Nephron (organoid): ENCODE data around the gene CEP78.

ENCODE experiments used
- H3K27ac Mint-ChIP-seq, 3 experiments: 2 replicates each; pipeline ENCODE4 v1.8.0; 2020; ENCODE audit warnings: mixed read lengths in 3 of 3, mild to moderate bottlenecking in 2 of 3, moderate library complexity in 1 of 3
- H3K27me3 Mint-ChIP-seq: 2 replicates; pipeline ENCODE4 v1.8.0; 2021; ENCODE audit warnings: low read depth, mild to moderate bottlenecking, moderate library complexity, mixed read lengths
- H3K36me3 Mint-ChIP-seq: 2 replicates; pipeline ENCODE4 v1.8.0; 2020; ENCODE audit warnings: low read depth, mixed read lengths
- H3K4me1 Mint-ChIP-seq: 2 replicates; pipeline ENCODE4 v1.8.0; 2020; ENCODE audit warnings: mixed read lengths
- H3K4me3 Mint-ChIP-seq, 3 experiments: 2 replicates each; pipeline ENCODE4 v1.8.0; 2020; ENCODE audit warnings: mild to moderate bottlenecking in 3 of 3, mixed read lengths in 3 of 3, moderate library complexity in 2 of 3
- H3K9me3 Mint-ChIP-seq: 2 replicates; pipeline ENCODE4 v1.8.0; 2020; ENCODE audit warnings: mixed read lengths
- CTCF ChIP-seq, 3 experiments: fragments of 200-600 bp; sonication (generic); IDR thresholded peaks; one replicate each; pipeline ENCODE4 v1.5.0; 2021; ENCODE audit warnings: antibody characterized with exemption in 3 of 3; ENCODE audit not compliant: unreplicated experiment in 3 of 3

Gene CEP78

GRCh38 chr9:78307360-78307759, 71.5 kb downstream of the CEP78 start:
- Mint-ChIP-seq H3K27ac (peak overlapping the region in 1 of 3 experiments; percentile 18), H3K4me3 (no peak overlapping the region), H3K36me3 (peaks cover 70% of the 10 kb centered on the region), H3K4me1 (no peaks in the 10 kb centered on the region), H3K9me3 (no peaks in the 10 kb centered on the region), H3K27me3 (no peaks in the 10 kb centered on the region)
- no peak for TF ChIP-seq CTCF (IDR thresholded peaks at IDR 0.05; ENCODE audit: unreplicated experiment in 3 of 3)

- Mint-ChIP-seq H3K27ac (no peak overlapping the region), H3K4me1 (no peaks in the 10 kb centered on the region), H3K4me3 (no peak overlapping the region), H3K9me3 (no peaks in the 10 kb centered on the region), H3K27me3 (no peaks in the 10 kb centered on the region), H3K36me3 (peaks cover 60% of the 10 kb centered on the region)
- no peak for TF ChIP-seq CTCF (IDR thresholded peaks at IDR 0.05; ENCODE audit: unreplicated experiment in 3 of 3)
Observed at GRCh38 chr9:78309066-78309465, 73.2 kb downstream of the CEP78 start.

GRCh38 chr9:78311075-78311474, 75.2 kb downstream of the CEP78 start:
- Mint-ChIP-seq H3K4me3 (no peak overlapping the region), H3K9me3 (no peaks in the 10 kb centered on the region), H3K27me3 (no peaks in the 10 kb centered on the region), H3K27ac (no peak overlapping the region), H3K36me3 (peaks cover 52% of the 10 kb centered on the region), H3K4me1 (peaks cover 16% of the 10 kb centered on the region)
- TF ChIP-seq CTCF (IDR thresholded peaks at IDR 0.05; ENCODE audit: unreplicated experiment in 3 of 3): no peak

GRCh38 chr9:78311886-78312524, 76.1 kb downstream of the CEP78 start:
- no peaks in the 10 kb centered on the region for H3K27me3 Mint-ChIP-seq
- peaks cover 26% of the 10 kb centered on the region for H3K4me1 Mint-ChIP-seq
- H3K27ac Mint-ChIP-seq: peak overlapping the region in 1 of 3 experiments; percentile 44
- H3K9me3 Mint-ChIP-seq: no peaks in the 10 kb centered on the region
- H3K36me3 Mint-ChIP-seq: peaks cover 54% of the 10 kb centered on the region
- H3K4me3 Mint-ChIP-seq: no peak overlapping the region
- no peak for TF ChIP-seq CTCF (IDR thresholded peaks at IDR 0.05; ENCODE audit: unreplicated experiment in 3 of 3)

GRCh38 chr9:78314550-78314949, 78.7 kb downstream of the CEP78 start:
- H3K4me3 Mint-ChIP-seq: no peak overlapping the region
- H3K4me1 Mint-ChIP-seq: peaks cover 43% of the 10 kb centered on the region
- no peaks in the 10 kb centered on the region for H3K9me3 Mint-ChIP-seq
- H3K27ac Mint-ChIP-seq: no peak overlapping the region
- no peak for TF ChIP-seq CTCF (IDR thresholded peaks at IDR 0.05; ENCODE audit: unreplicated experiment in 3 of 3)
- peaks cover 58% of the 10 kb centered on the region for H3K36me3 Mint-ChIP-seq
- no peaks in the 10 kb centered on the region for H3K27me3 Mint-ChIP-seq
